Measurements from ENCODE around the gene MBD4. TPM values are rescaled to one million over a fixed set of nuclear protein-coding genes. Genes with fewer than 3 reads are reported as not detected.
"Not testable (repeated sequence)": the region's sequence is repeated elsewhere in the genome, so short reads cannot be mapped to it uniquely, and the experiment has no call there.

Gene MBD4
- total RNA-seq, 1 donor from 2014 or later: 41.9 TPM

GRCh38 chr3:129422897-129423296 lies 16.9 kb downstream of the MBD4 start:
- H3K36me3 Mint-ChIP-seq (ENCODE audit: low read depth): no peaks in the 10 kb centered on the region
- DNase-seq (ENCODE audit: low spot score): no peak
- no peaks in the 10 kb centered on the region for H3K9me3 Mint-ChIP-seq
- peaks cover 7% of the 10 kb centered on the region for H3K4me1 Mint-ChIP-seq (ENCODE audit: low read depth)
- no peak overlapping the region for H3K4me3 Mint-ChIP-seq (ENCODE audit: low read depth)
- intact Hi-C loops (cut with micrococcal nuclease): no loop called here
- H3K27ac Mint-ChIP-seq: no peak overlapping the region
- H3K27me3 Mint-ChIP-seq (ENCODE audit: low read depth): peaks cover 6% of the 10 kb centered on the region

- Mint-ChIP-seq H3K4me3 (ENCODE audit: low read depth) (no peak overlapping the region), H3K27ac (no peak overlapping the region), H3K4me1 (ENCODE audit: low read depth) (peaks cover 4% of the 10 kb centered on the region), H3K9me3 (no peaks in the 10 kb centered on the region), H3K27me3 (ENCODE audit: low read depth) (peaks cover 1% of the 10 kb centered on the region), H3K36me3 (ENCODE audit: low read depth) (no peaks in the 10 kb centered on the region)
- intact Hi-C loops (cut with micrococcal nuclease): no loop called here
- DNase-seq (ENCODE audit: low spot score): no peak
These were observed 17.6 kb downstream of the MBD4 start for GRCh38 chr3:129421988-129422745.

GRCh38 chr3:129421236-129421883 lies 18.4 kb downstream of the MBD4 start:
- H3K4me1 Mint-ChIP-seq (ENCODE audit: low read depth): peaks cover 4% of the 10 kb centered on the region
- H3K27ac Mint-ChIP-seq: no peak overlapping the region
- DNase-seq (ENCODE audit: low spot score): no peak
- intact Hi-C loops (cut with micrococcal nuclease): no loop called here
- H3K27me3 Mint-ChIP-seq (ENCODE audit: low read depth): no peaks in the 10 kb centered on the region
- H3K36me3 Mint-ChIP-seq (ENCODE audit: low read depth): no peaks in the 10 kb centered on the region
- H3K9me3 Mint-ChIP-seq: no peaks in the 10 kb centered on the region
- no peak overlapping the region for H3K4me3 Mint-ChIP-seq (ENCODE audit: low read depth)

- DNase-seq (ENCODE audit: low spot score): no peak
- intact Hi-C loops (cut with micrococcal nuclease): no loop called here
- no peak overlapping the region for H3K4me3 Mint-ChIP-seq (ENCODE audit: low read depth)
- H3K9me3 Mint-ChIP-seq: no peaks in the 10 kb centered on the region
- no peaks in the 10 kb centered on the region for H3K27me3 Mint-ChIP-seq (ENCODE audit: low read depth)
- H3K27ac Mint-ChIP-seq: no peak overlapping the region
- H3K4me1 Mint-ChIP-seq (ENCODE audit: low read depth): no peaks in the 10 kb centered on the region
- H3K36me3 Mint-ChIP-seq (ENCODE audit: low read depth): no peaks in the 10 kb centered on the region
These were observed 20.3 kb downstream of the MBD4 start for GRCh38 chr3:129419476-129419875.

GRCh38 chr3:129418041-129418973 lies 21.4 kb downstream of the MBD4 start:
- Mint-ChIP-seq H3K4me3 (ENCODE audit: low read depth) (no peak overlapping the region), H3K4me1 (ENCODE audit: low read depth) (no peaks in the 10 kb centered on the region), H3K9me3 (no peaks in the 10 kb centered on the region), H3K36me3 (ENCODE audit: low read depth) (no peaks in the 10 kb centered on the region), H3K27ac (no peak overlapping the region), H3K27me3 (ENCODE audit: low read depth) (peaks cover 3% of the 10 kb centered on the region)
- intact Hi-C loops (cut with micrococcal nuclease): no loop called here
- no peak for DNase-seq (ENCODE audit: low spot score)

GRCh38 chr3:129417326-129417725 lies 22.4 kb downstream of the MBD4 start:
- Mint-ChIP-seq H3K9me3 (no peaks in the 10 kb centered on the region), H3K27me3 (ENCODE audit: low read depth) (peaks cover 3% of the 10 kb centered on the region), H3K4me3 (ENCODE audit: low read depth) (no peak overlapping the region), H3K36me3 (ENCODE audit: low read depth) (no peaks in the 10 kb centered on the region), H3K27ac (no peak overlapping the region), H3K4me1 (ENCODE audit: low read depth) (no peaks in the 10 kb centered on the region)
- intact Hi-C loops (cut with micrococcal nuclease): no loop called here
- DNase-seq (ENCODE audit: low spot score): no peak

- Mint-ChIP-seq H3K9me3 (no peaks in the 10 kb centered on the region), H3K27me3 (ENCODE audit: low read depth) (peaks cover 3% of the 10 kb centered on the region), H3K36me3 (ENCODE audit: low read depth) (no peaks in the 10 kb centered on the region), H3K27ac (no peak overlapping the region), H3K4me3 (ENCODE audit: low read depth) (no peak overlapping the region), H3K4me1 (ENCODE audit: low read depth) (no peaks in the 10 kb centered on the region)
- intact Hi-C loops (cut with micrococcal nuclease): no loop called here
- no peak for DNase-seq (ENCODE audit: low spot score)
These were observed 23.3 kb downstream of the MBD4 start for GRCh38 chr3:129416415-129416814.

- Mint-ChIP-seq H3K27me3 (ENCODE audit: low read depth) (peaks cover 3% of the 10 kb centered on the region), H3K27ac (no peak overlapping the region), H3K36me3 (ENCODE audit: low read depth) (no peaks in the 10 kb centered on the region), H3K4me3 (ENCODE audit: low read depth) (no peak overlapping the region), H3K4me1 (ENCODE audit: low read depth) (no peaks in the 10 kb centered on the region), H3K9me3 (no peaks in the 10 kb centered on the region)
- DNase-seq (ENCODE audit: low spot score): no peak
- intact Hi-C loops (cut with micrococcal nuclease): no loop called here
These were observed 23.9 kb downstream of the MBD4 start for GRCh38 chr3:129415830-129416229.

- DNase-seq (ENCODE audit: low spot score): no peak
- intact Hi-C loops (cut with micrococcal nuclease): no loop called here
- Mint-ChIP-seq H3K27ac (no peak overlapping the region), H3K36me3 (ENCODE audit: low read depth) (no peaks in the 10 kb centered on the region), H3K27me3 (ENCODE audit: low read depth) (peaks cover 3% of the 10 kb centered on the region), H3K4me3 (ENCODE audit: low read depth) (no peak overlapping the region), H3K9me3 (no peaks in the 10 kb centered on the region), H3K4me1 (ENCODE audit: low read depth) (no peaks in the 10 kb centered on the region)
These were observed 24.4 kb downstream of the MBD4 start for GRCh38 chr3:129415378-129415777.

- intact Hi-C loops (cut with micrococcal nuclease): no loop called here
- Mint-ChIP-seq H3K36me3 (ENCODE audit: low read depth) (no peaks in the 10 kb centered on the region), H3K27me3 (ENCODE audit: low read depth) (peaks cover 3% of the 10 kb centered on the region), H3K4me1 (ENCODE audit: low read depth) (no peaks in the 10 kb centered on the region), H3K4me3 (ENCODE audit: low read depth) (no peak overlapping the region), H3K27ac (no peak overlapping the region), H3K9me3 (no peaks in the 10 kb centered on the region)
- no peak for DNase-seq (ENCODE audit: low spot score)
These were observed 25.9 kb downstream of the MBD4 start for GRCh38 chr3:129413687-129414506.

- intact Hi-C loops (cut with micrococcal nuclease); H3K4me3 Mint-ChIP-seq (ENCODE audit: low read depth); H3K36me3 Mint-ChIP-seq (ENCODE audit: low read depth); H3K27me3 Mint-ChIP-seq (ENCODE audit: low read depth); H3K9me3 Mint-ChIP-seq; DNase-seq (ENCODE audit: low spot score); H3K27ac Mint-ChIP-seq; H3K4me1 Mint-ChIP-seq (ENCODE audit: low read depth): not testable (repeated sequence)
These were observed 26.5 kb downstream of the MBD4 start for GRCh38 chr3:129413238-129413637.

GRCh38 chr3:129412542-129413198 lies 27.1 kb downstream of the MBD4 start:
- peaks cover 3% of the 10 kb centered on the region for H3K27me3 Mint-ChIP-seq (ENCODE audit: low read depth)
- no peak overlapping the region for H3K27ac Mint-ChIP-seq
- DNase-seq (ENCODE audit: low spot score): no peak
- intact Hi-C loops (cut with micrococcal nuclease): no loop called here
- H3K4me1 Mint-ChIP-seq (ENCODE audit: low read depth): no peaks in the 10 kb centered on the region
- H3K9me3 Mint-ChIP-seq: no peaks in the 10 kb centered on the region
- H3K36me3 Mint-ChIP-seq (ENCODE audit: low read depth): no peaks in the 10 kb centered on the region
- H3K4me3 Mint-ChIP-seq (ENCODE audit: low read depth): no peak overlapping the region
